GM19193 (cell line): ENCODE results near the gene SRXN1.

ENCODE experiments used
- POLR2A ChIP-seq: IDR thresholded peaks from 4 replicates; pipeline ENCODE4 v1.6.1; 2011; ENCODE audit not compliant: insufficient read depth, insufficient read length; ENCODE audit errors: extremely low read depth

The SRXN1 gene

DNA sequence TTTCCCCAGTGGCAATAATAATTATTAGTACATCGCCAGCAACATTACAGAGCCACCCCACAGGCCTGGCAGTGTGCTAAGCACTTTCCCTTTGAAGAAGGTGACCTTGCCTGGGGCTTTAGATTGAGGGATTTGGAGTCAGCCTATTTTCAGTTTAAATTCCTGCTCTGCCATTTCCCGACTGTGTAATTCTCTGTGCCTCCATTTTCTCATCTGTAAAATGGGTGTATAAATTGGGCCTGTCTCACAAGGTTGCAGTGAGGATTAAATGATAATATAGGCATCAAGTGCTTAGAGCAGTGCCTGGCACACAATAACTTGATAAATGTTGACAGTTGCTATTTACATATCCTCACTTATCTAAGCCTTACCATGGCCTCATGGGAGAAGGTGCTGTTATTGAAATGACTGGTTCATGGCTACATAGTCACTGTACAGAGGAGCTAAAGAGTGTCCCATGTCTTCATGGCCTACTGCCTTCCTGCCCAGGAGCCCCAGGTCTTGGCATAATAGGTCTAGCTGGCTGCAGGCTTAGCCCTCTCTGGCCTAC, 27.7 kb upstream of the SRXN1 start:
- no peak for TF ChIP-seq POLR2A

DNA sequence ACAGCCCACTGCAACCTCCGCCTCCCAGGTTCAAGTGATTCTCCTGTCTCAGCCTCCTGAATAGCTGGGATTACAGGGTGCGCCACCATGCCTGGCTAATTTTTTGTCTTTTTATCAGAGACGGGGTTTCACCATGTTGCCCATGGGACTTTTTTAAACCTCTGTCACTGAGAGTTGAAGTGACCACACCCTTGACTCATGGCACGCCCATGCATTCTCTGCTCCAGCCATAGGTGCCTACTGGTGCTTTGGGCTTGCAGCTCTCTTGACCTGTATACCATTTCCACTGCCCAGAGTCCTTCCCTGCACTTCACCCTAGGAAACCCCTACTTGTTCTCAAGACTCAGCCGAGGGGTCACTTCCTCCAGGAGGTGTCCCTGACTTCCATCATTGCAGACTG, 25.0 kb upstream of the SRXN1 start:
- TF ChIP-seq POLR2A, result no peak

DNA sequence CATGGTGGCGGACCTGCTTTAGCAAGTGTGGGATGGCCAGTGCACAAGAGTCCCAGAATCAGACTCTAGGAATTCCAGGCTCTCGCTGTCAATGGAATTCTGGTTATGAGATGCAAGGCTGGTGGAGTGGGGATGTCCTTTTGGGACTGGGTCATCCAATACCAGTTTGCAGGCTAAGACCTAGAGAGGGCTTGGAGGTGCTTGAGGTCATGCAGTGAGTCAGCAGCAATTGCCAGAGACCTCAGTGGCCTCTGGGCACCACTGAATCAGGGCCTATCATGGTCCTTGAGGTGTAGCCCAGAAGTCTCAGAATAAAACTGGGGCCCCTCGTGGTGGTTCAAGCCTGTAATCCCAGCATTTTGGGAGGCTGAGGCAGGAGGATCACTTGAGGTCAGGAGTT, 24.0 kb upstream of the SRXN1 start:
- TF ChIP-seq POLR2A, result no peak

DNA sequence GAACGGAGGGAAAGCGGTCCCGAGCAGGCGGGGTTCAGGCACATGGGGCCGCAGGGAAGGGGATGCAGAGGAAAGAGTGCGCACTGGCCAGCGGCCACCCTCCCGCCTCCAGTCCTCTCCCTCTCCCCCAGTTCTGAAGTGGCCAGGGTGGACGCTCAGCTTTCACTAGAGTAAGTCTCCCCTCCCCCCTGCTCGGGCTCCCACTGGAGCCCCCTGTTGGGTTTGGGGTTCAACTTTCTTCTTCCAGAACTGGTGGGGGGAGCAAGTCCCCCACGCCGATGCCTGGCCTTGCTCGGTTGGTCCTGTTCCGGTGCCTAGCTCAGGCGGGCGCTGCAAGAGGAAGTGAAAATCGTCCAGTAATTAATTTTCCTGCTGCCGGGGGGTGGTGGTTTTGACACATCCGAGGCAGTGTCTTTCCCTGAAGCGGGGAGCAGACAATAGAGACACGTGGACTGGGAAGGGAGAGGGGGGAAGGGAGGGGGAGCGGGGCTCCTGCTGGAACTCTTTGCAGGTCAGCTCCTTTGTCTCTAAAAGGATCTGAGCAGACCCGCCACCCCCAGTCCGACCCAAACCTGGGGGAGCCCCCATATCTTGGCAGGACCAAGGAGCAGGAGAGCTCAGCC, 23.4 kb upstream of the SRXN1 start:
- no peak for TF ChIP-seq POLR2A

DNA sequence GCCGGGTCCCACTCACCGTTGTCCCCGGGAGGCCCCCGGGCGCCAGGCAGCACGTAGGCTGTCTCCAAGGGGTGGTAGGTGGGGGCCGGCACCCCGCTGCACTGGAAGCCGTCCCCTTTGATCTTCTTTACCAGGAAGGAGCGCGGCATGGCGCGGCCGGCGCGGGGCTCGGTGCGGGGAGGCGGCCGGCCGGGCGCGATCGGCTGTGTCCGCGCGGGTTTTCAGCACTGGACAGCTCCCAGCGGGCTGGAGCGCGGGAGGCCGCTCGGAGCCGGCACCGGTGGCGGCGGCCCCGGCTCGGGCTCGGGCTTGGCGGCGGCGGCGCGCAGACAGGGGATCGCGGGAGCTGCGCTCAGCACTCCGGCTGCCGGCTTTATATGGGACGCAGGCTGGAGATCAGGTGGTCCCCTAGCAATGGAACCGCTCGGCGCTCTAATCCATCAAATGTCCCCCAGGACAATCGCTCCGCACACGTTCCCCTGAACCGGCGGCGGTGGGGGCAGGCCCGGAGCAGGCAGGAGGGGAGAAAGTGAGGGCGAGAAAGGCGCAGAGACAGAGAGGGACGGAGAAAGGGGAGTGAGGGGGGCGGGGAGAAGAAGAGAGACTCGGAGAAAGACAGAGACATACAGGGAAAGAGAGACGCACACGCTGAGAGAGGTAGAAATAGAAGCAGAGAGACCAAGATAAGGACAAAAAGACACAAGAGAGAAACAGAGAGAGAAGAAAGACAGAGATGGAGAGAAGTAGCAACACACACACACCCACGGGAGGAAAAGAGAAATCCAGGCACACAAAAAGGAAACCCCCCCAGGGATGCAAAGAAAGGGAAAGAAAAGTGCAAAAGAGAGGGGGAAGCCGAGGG, 22.7 kb upstream of the SRXN1 start, which contains the start of gene SCRT2:
TSS of gene SCRT2 (minus strand) at position 350 of the 862 bp plus-strand sequence. CDS start at position 149, 201 bp downstream.
- TF ChIP-seq POLR2A, result no peak

DNA sequence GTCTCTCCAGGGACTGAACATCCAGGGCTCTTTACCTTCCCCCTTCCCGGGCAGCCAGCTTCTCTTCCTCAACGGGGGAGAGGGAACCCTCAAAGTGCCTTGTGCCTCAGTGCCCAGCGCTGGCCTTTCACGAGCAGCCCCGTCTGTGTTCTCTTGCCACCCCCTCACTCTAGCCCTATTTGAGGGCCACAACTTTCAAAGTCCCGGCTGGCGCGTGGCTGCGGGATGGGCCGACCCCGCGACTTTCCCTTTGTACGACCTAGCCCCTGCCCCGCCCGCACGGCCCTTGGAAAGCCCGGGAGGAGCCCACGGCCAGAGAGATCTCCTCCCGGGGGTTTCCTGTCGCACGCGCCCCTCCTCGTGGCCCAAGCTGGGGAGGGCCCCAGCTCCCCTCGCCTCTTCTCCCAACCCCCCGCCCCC, 22.0 kb upstream of the SRXN1 start:
- no peak for TF ChIP-seq POLR2A

DNA sequence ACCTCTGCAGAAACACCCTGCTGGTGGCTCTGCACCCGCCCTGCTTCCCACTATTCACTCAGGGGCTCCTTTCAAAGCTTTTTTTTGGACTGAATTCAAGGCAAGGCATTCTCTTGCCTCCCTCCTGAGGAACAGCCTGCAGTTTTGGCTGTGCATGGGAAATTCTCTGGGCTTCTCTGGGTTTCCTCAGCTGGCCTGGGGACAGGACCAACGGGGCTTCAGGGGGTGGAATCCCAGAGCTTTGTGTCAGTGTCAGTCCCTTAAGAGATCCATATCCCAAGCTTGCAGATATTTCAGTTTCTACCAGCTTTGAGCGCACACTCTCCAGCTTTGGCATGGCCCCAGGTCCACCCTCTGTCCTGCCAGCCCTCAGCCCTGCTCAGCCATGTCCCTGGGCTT, 20.6 kb upstream of the SRXN1 start:
- no peak for TF ChIP-seq POLR2A

DNA sequence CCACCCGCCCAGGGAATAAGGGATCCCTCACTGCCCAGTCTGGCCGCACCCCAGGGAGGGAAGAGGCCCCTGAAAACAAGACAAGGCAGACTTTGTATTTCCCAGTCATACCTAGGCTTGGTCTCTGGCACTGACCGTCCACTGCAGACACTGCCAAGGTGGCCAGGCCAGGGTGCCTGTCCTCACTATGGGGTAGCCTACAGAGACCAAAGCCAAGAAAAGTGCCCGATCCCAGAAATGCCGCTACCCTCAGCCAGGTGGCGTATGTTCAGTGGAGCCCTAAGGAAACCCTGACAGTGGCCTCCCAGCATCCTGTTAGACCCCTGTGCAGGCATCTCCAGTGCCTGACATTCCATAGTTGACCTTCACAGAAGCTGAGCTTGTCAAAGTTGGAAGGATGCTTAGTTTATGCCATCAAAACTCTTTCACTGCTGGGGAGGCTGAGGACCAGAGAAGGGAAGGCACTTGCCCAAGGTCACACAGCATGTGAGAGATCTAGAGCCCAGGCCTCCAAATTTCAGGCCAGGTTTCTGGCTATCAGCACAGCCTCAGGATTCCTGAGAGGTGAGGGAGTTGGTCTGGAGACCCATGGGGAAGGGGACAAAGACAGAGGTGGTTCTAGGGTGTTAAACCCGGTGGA, 20.1 kb upstream of the SRXN1 start:
- no peak for TF ChIP-seq POLR2A

DNA sequence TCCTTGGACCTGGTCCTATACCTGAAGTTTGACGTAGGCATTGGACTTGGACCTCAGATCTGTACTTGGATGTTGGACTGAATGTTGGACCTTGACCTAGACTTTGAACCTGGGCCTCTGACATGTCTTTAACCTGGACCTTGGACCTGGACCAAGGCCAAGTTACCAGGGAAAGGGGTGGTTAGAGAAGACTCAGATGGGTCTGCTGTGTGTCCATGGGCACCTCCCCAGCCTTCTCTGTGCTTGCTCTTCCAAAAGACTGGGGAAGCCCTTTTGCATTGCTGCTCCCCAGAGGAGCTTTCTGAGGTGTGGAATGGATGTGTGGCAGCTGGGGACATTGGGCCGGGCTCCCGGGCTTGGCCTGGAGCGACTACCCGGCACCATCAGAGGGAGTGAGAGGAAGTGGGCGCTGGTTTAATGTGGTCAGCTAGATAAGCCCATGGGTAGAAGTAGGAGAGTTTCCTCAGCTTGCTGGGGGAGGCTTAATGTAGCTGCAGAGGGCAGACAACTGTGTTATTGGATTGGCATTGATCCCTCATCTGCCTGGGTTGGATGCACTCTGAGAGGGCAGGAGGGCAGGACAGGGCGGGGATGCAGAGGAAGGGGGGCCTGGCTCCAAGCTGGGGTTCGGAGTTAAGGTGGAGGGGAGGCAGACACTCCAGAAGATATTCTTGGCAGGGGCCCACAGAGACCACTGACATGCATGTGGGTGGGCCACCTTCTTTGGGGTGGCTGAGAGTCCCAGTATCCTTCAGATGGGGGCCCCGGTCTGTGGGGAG, 18.4 kb upstream of the SRXN1 start:
- no peak for TF ChIP-seq POLR2A

DNA sequence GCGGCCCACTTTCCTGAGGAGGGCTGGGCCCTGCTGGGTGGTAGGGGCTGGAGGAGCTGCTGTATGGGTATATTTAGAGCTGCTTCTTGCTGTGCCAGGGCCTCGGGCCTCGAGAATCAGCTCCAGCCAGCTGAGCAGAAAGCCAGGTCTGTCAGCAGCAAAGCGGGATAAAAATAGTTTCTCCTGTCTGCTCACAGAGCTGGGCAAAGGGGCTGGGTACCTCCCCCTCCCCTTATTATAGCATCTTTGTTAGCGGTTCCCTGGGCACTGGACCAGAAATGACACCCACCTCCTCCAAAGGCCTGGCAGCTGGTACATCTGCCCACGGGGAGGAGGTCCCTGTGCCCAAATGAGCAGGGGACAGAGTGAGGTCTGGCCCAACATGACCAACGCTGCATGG, 16.6 kb upstream of the SRXN1 start:
- no peak for TF ChIP-seq POLR2A

DNA sequence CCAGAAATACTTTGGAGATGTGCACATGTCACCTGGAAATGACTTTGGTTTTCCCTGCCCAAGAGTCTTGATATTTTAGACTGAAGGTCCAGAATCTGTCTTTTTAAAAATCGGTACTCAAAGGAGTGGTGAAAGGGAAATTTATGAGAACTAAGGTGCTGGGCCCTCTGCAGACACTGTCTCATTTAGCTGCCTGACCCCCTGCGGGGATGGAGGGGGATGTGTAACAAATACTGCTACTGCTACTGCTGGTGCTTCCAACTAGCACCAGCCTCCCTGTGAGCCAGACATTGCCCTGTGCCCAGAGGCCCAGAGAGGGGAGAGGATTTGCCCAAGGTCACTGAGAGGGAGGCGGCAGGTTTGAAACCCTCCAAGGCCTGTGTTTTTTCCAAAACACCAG, 15.6 kb upstream of the SRXN1 start:
- TF ChIP-seq POLR2A, result no peak

DNA sequence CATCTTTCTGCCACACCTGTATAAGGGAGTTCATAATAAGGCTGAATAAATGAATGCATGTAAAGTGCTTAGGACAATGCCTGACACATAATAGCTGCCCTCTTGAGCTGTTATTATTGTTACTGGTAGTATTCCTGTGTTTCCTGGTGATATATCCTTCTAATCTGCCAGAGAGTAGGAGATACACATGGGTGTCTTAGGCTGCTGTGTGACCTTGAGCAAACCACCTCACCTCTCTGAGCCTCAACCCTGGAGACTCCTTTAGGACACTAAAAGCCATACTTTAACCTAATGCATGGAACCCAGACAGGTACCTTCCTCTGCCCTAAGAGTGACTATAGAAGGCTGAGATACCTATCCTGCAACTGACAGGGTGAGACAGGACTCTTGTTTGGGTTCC, 15.1 kb upstream of the SRXN1 start:
- TF ChIP-seq POLR2A, result no peak

DNA sequence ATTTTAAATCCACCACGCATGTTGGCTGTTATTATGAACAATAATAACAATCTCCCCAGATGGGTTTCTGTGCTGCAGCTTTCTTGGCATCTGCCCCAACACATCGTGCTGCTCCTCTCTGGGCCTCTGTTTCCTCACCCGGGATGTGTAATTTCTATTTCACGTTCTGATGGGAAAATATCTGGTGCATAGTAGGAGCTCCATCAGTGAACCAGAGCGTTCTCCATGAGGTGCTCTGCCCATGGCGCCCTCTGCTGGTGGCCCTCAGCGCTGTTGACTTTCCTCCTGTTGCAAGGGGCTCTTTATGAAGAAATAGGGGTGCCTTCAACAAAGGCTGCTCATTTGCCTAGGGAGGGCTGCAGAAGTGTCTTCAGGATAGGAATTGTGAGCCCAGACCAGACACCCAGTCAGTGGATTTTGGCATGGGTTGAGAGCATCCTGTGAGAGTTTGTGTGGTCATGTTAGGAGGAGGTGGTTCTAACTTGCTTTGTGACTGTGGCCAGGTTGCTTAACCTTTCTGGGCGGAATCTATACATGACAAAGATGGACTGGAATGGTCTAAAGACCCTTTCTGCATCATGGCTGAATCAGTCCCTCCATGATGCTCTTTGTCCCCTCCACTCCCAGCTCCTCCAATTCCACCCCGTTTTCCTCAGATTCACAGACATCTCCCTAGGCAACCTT, 14.5 kb upstream of the SRXN1 start:
- TF ChIP-seq POLR2A, result no peak

DNA sequence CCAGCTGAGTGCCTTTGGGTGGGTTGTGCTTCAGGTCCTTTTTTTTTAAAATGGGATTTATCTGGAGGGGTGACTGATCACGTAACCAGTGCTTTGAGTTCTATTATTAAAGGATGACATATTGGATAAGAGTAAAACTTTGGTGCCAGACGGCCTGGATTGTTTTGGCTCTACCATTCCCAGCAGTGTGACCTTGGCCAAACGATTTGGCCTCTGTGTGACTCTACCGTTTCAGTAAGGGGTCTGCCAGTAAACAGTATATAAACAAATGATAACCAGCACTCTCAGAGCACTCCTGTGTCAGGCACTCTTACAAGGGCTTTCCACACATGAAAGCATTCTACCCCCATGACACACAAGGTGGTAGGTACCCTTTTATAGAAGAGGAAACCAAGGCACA, 13.9 kb upstream of the SRXN1 start:
- TF ChIP-seq POLR2A, result no peak
